IPS-NIHi7 (cell line): ENCODE measurements around the gene NTNG2.

Source experiments
- DNase-seq: peaks from one replicate; pipeline ENCODE4 v3.0.0; 2012; ENCODE audit warnings: mixed read lengths; ENCODE audit errors: extremely low spot score

Gene NTNG2

GRCh38 chr9:132235894-132236661 lies 74.2 kb downstream of the NTNG2 start:
- peak; percentile 92 for DNase-seq

DNA sequence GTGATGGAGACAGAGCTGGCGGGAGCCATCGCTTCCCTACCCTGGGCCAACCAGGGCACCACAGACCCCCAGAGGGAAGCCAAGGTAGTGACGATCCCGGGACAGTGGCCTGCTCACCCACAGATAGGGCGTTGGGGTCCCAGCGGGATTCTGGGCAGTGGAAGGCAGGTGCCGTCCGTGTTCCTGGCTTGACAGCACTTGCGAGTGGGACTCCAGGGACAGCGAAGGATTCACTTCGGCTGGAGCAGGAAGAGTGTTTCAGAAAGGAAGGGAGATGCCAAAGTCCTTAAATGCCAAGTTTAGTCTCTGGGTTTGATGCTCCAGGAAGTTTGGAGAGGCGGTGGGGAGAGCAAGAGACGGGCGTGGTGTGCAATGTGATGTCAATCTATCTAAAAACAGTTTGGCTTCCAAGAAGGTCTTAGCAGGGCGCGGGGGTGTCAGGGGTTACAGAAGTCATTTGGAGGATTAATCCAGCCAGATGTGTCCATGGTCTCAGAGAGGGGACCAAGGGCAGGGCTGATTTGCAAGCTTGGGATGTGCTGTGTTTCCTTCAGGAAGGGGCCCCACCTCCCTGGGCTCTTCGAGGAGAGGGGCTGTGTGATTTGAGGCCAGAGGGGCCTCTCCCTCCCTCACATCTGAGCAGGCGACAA lies 74.9 kb downstream of the NTNG2 start:
- DNase-seq, result no peak

- DNase-seq, result no peak
Observed at GRCh38 chr9:132237481-132237880, 75.6 kb downstream of the NTNG2 start.

DNA sequence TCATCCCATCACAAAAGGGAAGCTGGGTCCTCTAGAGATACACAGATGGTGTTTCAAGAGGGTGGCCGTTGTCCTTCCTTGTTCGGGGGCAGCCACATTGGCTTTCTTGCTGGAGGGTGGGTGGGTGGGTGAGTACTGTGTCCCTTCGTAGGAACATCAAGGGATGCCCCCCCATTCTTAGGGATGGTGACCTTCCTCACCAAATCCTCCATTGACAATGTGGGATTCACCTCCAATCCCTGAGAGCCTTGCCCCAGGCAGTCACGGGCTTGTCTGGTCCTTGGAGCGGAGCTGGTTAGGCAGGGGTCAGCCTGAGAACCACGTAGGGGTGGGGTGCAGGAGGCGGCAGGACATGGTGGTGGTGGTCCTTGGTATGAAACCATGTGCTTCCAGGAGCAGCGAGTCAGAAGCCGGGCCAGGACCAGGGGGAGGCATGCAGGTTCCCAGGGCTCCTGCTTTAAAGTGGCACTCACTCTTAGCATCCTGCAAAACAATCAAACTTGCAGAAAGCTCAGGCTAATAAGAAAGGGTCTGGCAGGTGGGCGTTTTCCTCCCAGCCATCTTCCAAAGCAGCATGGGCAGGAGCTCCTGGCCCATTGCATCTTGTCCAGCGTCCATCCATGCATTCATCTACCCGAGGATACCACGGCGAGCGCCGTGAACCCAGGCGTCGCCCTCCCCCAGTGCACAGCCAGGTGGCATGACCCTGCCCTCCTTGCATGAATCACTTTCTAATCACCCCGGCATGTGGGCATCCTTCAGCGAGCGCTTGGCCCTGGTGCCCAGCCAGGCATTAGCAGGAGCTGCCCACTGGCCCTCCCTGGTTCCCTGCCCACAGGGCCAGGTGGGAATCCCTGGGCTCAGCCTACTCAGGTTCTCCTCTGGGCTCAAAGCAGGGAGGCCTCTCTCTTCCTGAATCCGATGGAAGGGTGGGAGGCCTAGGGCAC lies 76.4 kb downstream of the NTNG2 start:
- DNase-seq, result no peak

- no peak for DNase-seq
Observed at GRCh38 chr9:132238992-132239391, 77.1 kb downstream of the NTNG2 start.

DNA sequence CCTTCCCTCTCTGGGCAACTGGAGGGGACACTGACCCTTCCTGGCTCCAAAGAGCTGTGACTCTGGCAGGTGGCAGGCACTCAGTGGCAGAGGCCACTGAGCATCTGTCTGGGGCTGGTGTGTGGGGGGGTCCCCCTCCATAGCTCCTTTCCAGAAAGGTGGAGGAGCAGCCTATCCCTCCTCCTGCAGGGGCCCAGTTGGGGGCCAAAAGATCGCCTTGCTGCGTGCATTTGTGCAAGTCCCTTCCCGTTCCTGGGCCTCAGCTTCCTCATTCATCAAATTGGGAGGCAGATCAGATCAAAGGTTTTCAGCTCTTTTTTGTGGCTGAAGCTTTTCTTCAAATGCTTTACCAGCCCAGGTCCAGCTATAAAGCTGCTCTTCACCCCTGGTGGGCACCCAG lies 77.7 kb downstream of the NTNG2 start:
- no peak for DNase-seq

- DNase-seq, result no peak
Observed at GRCh38 chr9:132239999-132240840, 78.4 kb downstream of the NTNG2 start.

- peak; percentile 99 for DNase-seq
Observed at GRCh38 chr9:132240841-132241482, 79.1 kb downstream of the NTNG2 start.

- DNase-seq, result no peak
Observed at GRCh38 chr9:132241483-132241839, 79.6 kb downstream of the NTNG2 start.

DNA sequence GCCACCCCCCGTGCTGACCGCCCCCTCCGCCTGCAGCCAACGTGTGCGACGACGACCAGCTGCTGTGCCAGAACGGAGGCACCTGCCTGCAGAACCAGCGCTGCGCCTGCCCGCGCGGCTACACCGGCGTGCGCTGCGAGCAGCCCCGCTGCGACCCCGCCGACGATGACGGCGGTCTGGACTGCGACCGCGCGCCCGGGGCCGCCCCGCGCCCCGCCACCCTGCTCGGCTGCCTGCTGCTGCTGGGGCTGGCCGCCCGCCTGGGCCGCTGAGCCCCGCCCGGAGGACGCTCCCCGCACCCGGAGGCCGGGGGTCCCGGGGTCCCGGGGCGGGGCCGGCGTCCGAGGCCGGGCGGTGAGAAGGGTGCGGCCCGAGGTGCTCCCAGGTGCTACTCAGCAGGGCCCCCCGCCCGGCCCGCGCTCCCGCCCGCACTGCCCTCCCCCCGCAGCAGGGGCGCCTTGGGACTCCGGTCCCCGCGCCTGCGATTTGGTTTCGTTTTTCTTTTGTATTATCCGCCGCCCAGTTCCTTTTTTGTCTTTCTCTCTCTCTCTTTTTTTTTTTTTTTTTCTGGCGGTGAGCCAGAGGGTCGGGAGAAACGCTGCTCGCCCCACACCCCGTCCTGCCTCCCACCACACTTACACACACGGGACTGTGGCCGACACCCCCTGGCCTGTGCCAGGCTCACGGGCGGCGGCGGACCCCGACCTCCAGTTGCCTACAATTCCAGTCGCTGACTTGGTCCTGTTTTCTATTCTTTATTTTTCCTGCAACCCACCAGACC lies 80.2 kb downstream of the NTNG2 start:
- no peak for DNase-seq

- DNase-seq, result no peak
Observed at GRCh38 chr9:132242621-132243155, 80.8 kb downstream of the NTNG2 start.

GRCh38 chr9:132243156-132244074 lies 81.6 kb downstream of the NTNG2 start:
- no peak for DNase-seq

DNA sequence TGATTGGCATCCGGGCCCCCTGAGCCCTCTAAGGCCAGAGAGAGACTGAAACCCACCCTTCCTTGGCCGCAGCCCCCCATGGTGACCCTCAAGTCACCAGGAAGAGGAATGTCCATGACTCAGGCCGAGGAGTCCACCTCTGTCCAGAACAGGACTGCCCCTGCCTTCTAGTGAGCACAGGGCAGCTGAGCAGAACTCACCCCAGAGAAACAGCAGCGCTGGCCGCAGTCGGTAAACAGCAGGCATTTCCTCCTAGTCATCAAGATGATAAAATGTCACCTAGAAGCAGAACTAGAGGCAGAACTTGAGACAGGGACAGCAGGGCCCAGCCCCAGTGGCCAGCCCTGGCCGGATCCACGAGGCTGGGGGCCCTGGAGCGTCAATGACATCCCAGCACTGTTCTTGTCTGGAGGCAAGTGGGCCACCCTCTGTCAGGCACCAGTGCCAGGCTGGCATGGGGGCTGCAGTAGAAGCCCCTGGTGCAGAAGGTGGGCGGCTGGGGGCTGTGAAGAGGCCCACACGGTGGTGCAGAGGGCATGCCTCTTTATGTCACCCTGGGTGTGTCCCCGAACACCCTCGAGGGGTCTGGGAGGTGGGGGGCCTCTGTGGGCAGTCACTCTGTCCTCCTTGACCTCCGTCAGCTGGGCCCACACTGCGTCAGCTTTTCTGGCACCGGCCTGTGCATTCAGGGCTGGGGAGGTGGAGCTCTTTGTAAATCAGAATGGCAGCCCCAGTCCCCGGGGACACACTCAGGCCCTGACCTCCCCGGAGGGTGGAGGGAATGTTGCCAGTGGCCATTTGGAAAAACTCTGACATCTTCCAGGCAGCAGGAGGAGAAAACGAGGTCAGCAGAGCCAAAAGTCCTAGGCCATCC lies 83.0 kb downstream of the NTNG2 start:
- no peak for DNase-seq

- no peak for DNase-seq
Observed at GRCh38 chr9:132245465-132245864, 83.6 kb downstream of the NTNG2 start.

GRCh38 chr9:132247942-132248341 lies 86.1 kb downstream of the NTNG2 start:
- DNase-seq, result no peak

- no peak for DNase-seq
Observed at GRCh38 chr9:132249123-132249522, 87.3 kb downstream of the NTNG2 start.

GRCh38 chr9:132249690-132250089 lies 87.8 kb downstream of the NTNG2 start:
- no peak for DNase-seq
